Smooth muscle cell (in vitro differentiated cells): ENCODE data around the gene PAX3. TPM values are rescaled to one million over a fixed set of nuclear protein-coding genes. Genes with fewer than 3 reads are reported as not detected.
"Not testable (repeated sequence)": the region's sequence is repeated elsewhere in the genome, so short reads cannot be mapped to it uniquely, and the experiment has no call there.

Experiments used
- DNase-seq: peaks from one replicate; lab custom pipeline; 2025; ENCODE audit not compliant: unreplicated experiment; lab: John Stamatoyannopoulos, UW
- H2AFZ ChIP-seq: fragments of 200-600 bp; sonication (generic); 2 replicates; pipeline ENCODE4 v1.6.0; 2016; ENCODE audit warnings: antibody characterized with exemption, low read depth, mild to moderate bottlenecking
- H3F3A ChIP-seq: fragments of 200-600 bp; sonication (generic); 2 replicates; pipeline ENCODE4 v1.6.0; 2017; ENCODE audit warnings: antibody characterized with exemption, low read depth
- H3K27ac ChIP-seq: fragments of 200-600 bp; sonication (generic); 2 replicates; pipeline ENCODE4 v1.5.1; 2016; ENCODE audit warnings: low read depth, mild to moderate bottlenecking
- H3K27me3 ChIP-seq: fragments of 200-600 bp; sonication (generic); 2 replicates; pipeline ENCODE4 v1.6.1; 2016; ENCODE audit warnings: low read depth, mild to moderate bottlenecking
- H3K36me3 ChIP-seq: fragments of 200-600 bp; sonication (generic); 2 replicates; pipeline ENCODE4 v1.5.1; 2016; ENCODE audit warnings: low read depth
- H3K4me1 ChIP-seq: fragments of 200-600 bp; sonication (generic); 2 replicates; pipeline ENCODE4 v1.5.1; 2016; ENCODE audit warnings: low read depth
- H3K4me2 ChIP-seq: fragments of 200-600 bp; sonication (generic); 2 replicates; pipeline ENCODE4 v1.6.0; 2016; ENCODE audit warnings: mild to moderate bottlenecking
- H3K4me3 ChIP-seq: fragments of 200-600 bp; sonication (generic); 2 replicates; pipeline ENCODE4 v1.5.1; 2016; ENCODE audit warnings: mild to moderate bottlenecking
- H3K79me2 ChIP-seq: fragments of 200-600 bp; sonication (generic); 2 replicates; pipeline ENCODE4 v1.6.0; 2016; ENCODE audit warnings: low read depth, mild to moderate bottlenecking
- H3K9ac ChIP-seq: fragments of 200-600 bp; sonication (generic); 2 replicates; pipeline ENCODE4 v1.6.0; 2016; ENCODE audit warnings: low read depth
- H3K9me3 ChIP-seq: fragments of 200-600 bp; sonication (generic); replicated peaks from 2 replicates; pipeline ENCODE4 v1.5.1; 2016; ENCODE audit warnings: low read depth
- H4K20me1 ChIP-seq: fragments of 200-600 bp; sonication (generic); 2 replicates; pipeline ENCODE4 v1.6.0; 2016; ENCODE audit warnings: low read depth
- CTCF ChIP-seq: fragments of 200-600 bp; sonication (generic); IDR thresholded peaks from 2 replicates; pipeline ENCODE4 v1.5.1; 2017; ENCODE audit warnings: borderline replicate concordance, mild to moderate bottlenecking, antibody characterized with exemption; ENCODE audit not compliant: insufficient read depth, poor library complexity, severe bottlenecking
- WGBS: methylation state at CpG from one replicate; pipeline ENCODE4 v1.1.7; 2016; ENCODE audit warnings: low lambda C conversion rate; 5-methylcytosine and 5-hydroxymethylcytosine counted together
- polyA plus RNA-seq: library from polyadenylated mRNA; unstranded; fragments of >200 nt; fragmentation: Nextera tagmentation; extraction: Ambion mirVana; gene quantifications from 2 replicates; pipeline ENCODE4 v1.2.1, GENCODE V29; 2016
- total RNA-seq: library from RNA; depleted of rRNA; stranded (reverse); fragments of >200 nt; gene quantifications from 2 replicates; pipeline ENCODE4 v1.2.3, GENCODE V29; 2014

The PAX3 gene
- total and polyA plus RNA-seq, 2 experiments from 2014 or later = 0.94 TPM; not detected in 1

GRCh38 chr2:222160944-222161343 is 137.9 kb downstream of the PAX3 start:
- H3K9me3 ChIP-seq = no peaks in the 10 kb centered on the region
- no peak overlapping the region for H3K9ac ChIP-seq
- no peaks in the 10 kb centered on the region for H4K20me1 ChIP-seq
- no peak for DNase-seq
- no peaks in the 10 kb centered on the region for H3K27me3 ChIP-seq
- H3K27ac ChIP-seq = no peak overlapping the region
- H3K79me2 ChIP-seq = no peaks in the 10 kb centered on the region
- TF ChIP-seq CTCF = no peak
- no peaks in the 10 kb centered on the region for H3K4me1 ChIP-seq
- 76% methylated on average over 5 of the region's 5 CpGs for WGBS
- H2AFZ ChIP-seq = no peak overlapping the region
- no peak overlapping the region for H3K4me2 ChIP-seq
- H3K36me3 ChIP-seq = no peaks in the 10 kb centered on the region
- H3F3A ChIP-seq = no peaks in the 10 kb centered on the region
- no peak overlapping the region for H3K4me3 ChIP-seq

GRCh38 chr2:222160125-222160524 is 138.7 kb downstream of the PAX3 start:
- DNase-seq = no peak
- no peaks in the 10 kb centered on the region for H3K36me3 ChIP-seq
- H3K4me2 ChIP-seq = no peak overlapping the region
- 89% methylated on average over 2 of the region's 2 CpGs for WGBS
- H3K27ac ChIP-seq = no peak overlapping the region
- no peak overlapping the region for H3K4me3 ChIP-seq
- no peaks in the 10 kb centered on the region for H3K9me3 ChIP-seq
- no peaks in the 10 kb centered on the region for H3K27me3 ChIP-seq
- H3F3A ChIP-seq = no peaks in the 10 kb centered on the region
- H3K79me2 ChIP-seq = no peaks in the 10 kb centered on the region
- no peak overlapping the region for H3K9ac ChIP-seq
- no peaks in the 10 kb centered on the region for H3K4me1 ChIP-seq
- no peak overlapping the region for H2AFZ ChIP-seq
- H4K20me1 ChIP-seq = no peaks in the 10 kb centered on the region
- TF ChIP-seq CTCF = no peak

- no peaks in the 10 kb centered on the region for H3K9me3 ChIP-seq
- no peaks in the 10 kb centered on the region for H3K36me3 ChIP-seq
- no peaks in the 10 kb centered on the region for H3F3A ChIP-seq
- no peak for DNase-seq
- no peak overlapping the region for H3K27ac ChIP-seq
- H3K4me1 ChIP-seq = no peaks in the 10 kb centered on the region
- no peak overlapping the region for H3K4me3 ChIP-seq
- TF ChIP-seq CTCF = no peak
- H3K9ac ChIP-seq = no peak overlapping the region
- H3K4me2 ChIP-seq = no peak overlapping the region
- H2AFZ ChIP-seq = no peak overlapping the region
- H3K79me2 ChIP-seq = no peaks in the 10 kb centered on the region
- 91% methylated on average over 4 of the region's 4 CpGs for WGBS
- H4K20me1 ChIP-seq = no peaks in the 10 kb centered on the region
- H3K27me3 ChIP-seq = no peaks in the 10 kb centered on the region
These were observed 139.6 kb downstream of the PAX3 start for GRCh38 chr2:222159221-222159620.

- H3F3A ChIP-seq, H4K20me1 ChIP-seq, DNase-seq, H3K9ac ChIP-seq, H3K4me1 ChIP-seq, H3K27me3 ChIP-seq, H3K9me3 ChIP-seq, H3K27ac ChIP-seq, H3K4me2 ChIP-seq, H2AFZ ChIP-seq, H3K36me3 ChIP-seq, H3K79me2 ChIP-seq: not testable (repeated sequence)
- WGBS = 65% methylated on average over 24 of the region's 27 CpGs
- peak overlapping the region; percentile 21 for H3K4me3 ChIP-seq
These were observed 143.7 kb downstream of the PAX3 start for GRCh38 chr2:222155003-222155664.

Other genes starting within 250 kb of the PAX3 start
- gene SGPP2, start 125.5 kb upstream of the PAX3 start, total RNA-seq = 1.4 and 1.5 TPM in 2 replicates
- 0.30 and 0.66 TPM in 2 replicates for gene SGPP2, start 125.5 kb upstream of the PAX3 start, polyA plus RNA-seq